Type B pancreatic cell (in vitro differentiated cells): Measurements from ENCODE around the gene ZCCHC24. TPM values are rescaled to one million over a fixed set of nuclear protein-coding genes. Genes with fewer than 3 reads are reported as not detected.
"Not testable (repeated sequence)": the region's sequence is repeated elsewhere in the genome, so short reads cannot be mapped to it uniquely, and the experiment has no call there.

Source experiments
- DNase-seq: peaks from one replicate; pipeline ENCODE4 v3.0.0; 2021; ENCODE audit warnings: mixed read lengths; ENCODE audit not compliant: unreplicated experiment; ENCODE audit errors: extremely low spot score
- H3K27ac Mint-ChIP-seq: 2 replicates; pipeline ENCODE4 v1.8.0; 2021; ENCODE audit warnings: mild to moderate bottlenecking, mixed read lengths
- H3K27me3 Mint-ChIP-seq: 2 replicates; pipeline ENCODE4 v1.8.0; 2021; ENCODE audit warnings: mixed read lengths
- H3K36me3 Mint-ChIP-seq: 2 replicates; pipeline ENCODE4 v1.8.0; 2021; ENCODE audit warnings: mixed read lengths
- H3K4me1 Mint-ChIP-seq: one replicate; pipeline ENCODE4 v1.8.0; 2021; ENCODE audit warnings: mixed read lengths; ENCODE audit not compliant: unreplicated experiment
- H3K4me3 Mint-ChIP-seq: 2 replicates; pipeline ENCODE4 v1.8.0; 2021; ENCODE audit warnings: mild to moderate bottlenecking, mixed read lengths
- H3K9me3 Mint-ChIP-seq: 2 replicates; pipeline ENCODE4 v1.8.0; 2021; ENCODE audit warnings: mixed read lengths
- CTCF ChIP-seq: fragments of 200-600 bp; sonication (generic); conservative IDR thresholded peaks from 2 replicates; pipeline ENCODE4 v1.5.0; 2021; ENCODE audit warnings: antibody characterized with exemption, mild to moderate bottlenecking
- total RNA-seq: library from RNA; stranded (reverse); gene quantifications from 2 replicates; pipeline ENCODE4 v1.2.1, GENCODE V29; 2021; ENCODE audit warnings: low replicate concordance

The ZCCHC24 gene
- total RNA-seq, 1 donor from 2014 or later: 29.1 TPM

- H3K4me3 Mint-ChIP-seq: peak overlapping the region; percentile 2
Measured at GRCh38 chr10:79449181-79450146, 4.0 kb upstream of the ZCCHC24 start.

GRCh38 chr10:79448732-79449049, 3.3 kb upstream of the ZCCHC24 start:
- peaks cover 33% of the 10 kb centered on the region for H3K4me1 Mint-ChIP-seq
- TF ChIP-seq CTCF: no peak
- no peaks in the 10 kb centered on the region for H3K9me3 Mint-ChIP-seq
- H3K36me3 Mint-ChIP-seq: peaks cover 3% of the 10 kb centered on the region
- H3K27ac Mint-ChIP-seq: no peak overlapping the region
- no peak for DNase-seq
- H3K27me3 Mint-ChIP-seq: peaks cover 21% of the 10 kb centered on the region
- H3K4me3 Mint-ChIP-seq: no peak overlapping the region

More at GRCh38 chr10:79449181-79450146, 4.0 kb upstream of the ZCCHC24 start:
- no peak for TF ChIP-seq CTCF
- Mint-ChIP-seq H3K9me3 (no peaks in the 10 kb centered on the region), H3K4me1 (peaks cover 28% of the 10 kb centered on the region), H3K27ac (peak overlapping the region; percentile 57), H3K36me3 (no peaks in the 10 kb centered on the region), H3K27me3 (peaks cover 16% of the 10 kb centered on the region)
- no peak for DNase-seq

GRCh38 chr10:79447911-79448731, 2.7 kb upstream of the ZCCHC24 start:
- TF ChIP-seq CTCF: no peak
- H3K4me3 Mint-ChIP-seq: peak overlapping the region; percentile 68
- H3K27me3 Mint-ChIP-seq: peaks cover 24% of the 10 kb centered on the region

GRCh38 chr10:79447249-79447648, 1.8 kb upstream of the ZCCHC24 start:
- not testable (repeated sequence) for DNase-seq, H3K9me3 Mint-ChIP-seq, H3K36me3 Mint-ChIP-seq
- Mint-ChIP-seq H3K27ac (peak overlapping the region; percentile 86), H3K4me3 (peak overlapping the region; percentile 89), H3K4me1 (peaks cover 41% of the 10 kb centered on the region), H3K27me3 (peaks cover 24% of the 10 kb centered on the region)

More at GRCh38 chr10:79447911-79448731, 2.7 kb upstream of the ZCCHC24 start:
- Mint-ChIP-seq H3K9me3 (no peaks in the 10 kb centered on the region), H3K36me3 (peaks cover 3% of the 10 kb centered on the region), H3K4me1 (peaks cover 38% of the 10 kb centered on the region), H3K27ac (no peak overlapping the region)
- no peak for DNase-seq

- DNase-seq: no peak
- Mint-ChIP-seq H3K27me3 (peaks cover 24% of the 10 kb centered on the region), H3K4me3 (peak overlapping the region; percentile 89), H3K27ac (peak overlapping the region; percentile 86), H3K36me3 (peaks cover 3% of the 10 kb centered on the region), H3K4me1 (peaks cover 36% of the 10 kb centered on the region), H3K9me3 (no peaks in the 10 kb centered on the region)
- no peak for TF ChIP-seq CTCF
Measured at GRCh38 chr10:79446758-79447084, 1.3 kb upstream of the ZCCHC24 start.
